Activated T-cell treated with anti-CD3 and anti-CD28 coated beads, Interleukin-2, amount 50 U/mL, for 48 hours (primary cell): Measurements from ENCODE around the gene NADK2.
A peak's percentile ranks its signal among the peaks of the same experiment; 100 is the strongest.

ENCODE experiments used
- DNase-seq, 2 experiments: peaks; one replicate each; pipeline ENCODE4 v3.0.0-alpha.2; 2020

NADK2 gene

DNA sequence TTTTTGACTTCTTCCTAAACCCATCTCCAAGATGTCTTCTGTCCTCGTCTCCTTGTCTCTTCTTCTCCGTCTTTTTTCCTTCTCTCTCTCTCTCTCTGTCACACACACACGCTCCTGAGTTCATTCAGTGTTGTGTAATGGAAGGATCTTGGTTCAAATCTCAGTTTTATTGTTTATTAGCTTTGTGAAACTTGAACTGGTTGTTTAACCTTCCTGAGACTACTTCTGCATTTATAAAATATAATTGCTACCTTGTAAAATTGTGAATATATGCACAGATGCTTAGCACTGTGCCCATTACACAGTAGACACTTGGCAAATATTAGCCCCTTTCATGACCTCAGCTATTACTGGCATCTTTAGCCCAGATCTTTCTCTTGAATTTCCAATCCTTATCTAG lies 2.4 kb upstream of the NADK2 start:
- no peak for DNase-seq

DNA sequence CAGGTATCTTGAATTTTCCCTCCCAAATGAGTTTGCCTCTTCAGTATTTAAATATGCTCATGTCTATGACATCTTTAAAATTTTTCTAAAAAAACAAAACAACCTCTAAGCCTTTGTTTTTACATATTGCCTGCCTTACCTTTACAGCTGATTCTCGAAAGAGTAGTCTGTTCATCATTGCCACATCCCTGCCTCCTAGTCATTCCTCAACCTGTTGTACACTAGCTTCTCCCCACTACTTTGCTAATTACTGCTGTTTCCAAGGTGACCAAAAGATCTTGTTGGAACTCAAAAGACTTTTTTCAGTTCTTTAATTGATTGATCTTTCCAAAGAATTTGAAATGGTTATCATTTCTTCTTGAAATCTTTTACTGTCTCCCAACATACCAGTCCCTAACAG lies 1.9 kb upstream of the NADK2 start:
- no peak for DNase-seq

DNA sequence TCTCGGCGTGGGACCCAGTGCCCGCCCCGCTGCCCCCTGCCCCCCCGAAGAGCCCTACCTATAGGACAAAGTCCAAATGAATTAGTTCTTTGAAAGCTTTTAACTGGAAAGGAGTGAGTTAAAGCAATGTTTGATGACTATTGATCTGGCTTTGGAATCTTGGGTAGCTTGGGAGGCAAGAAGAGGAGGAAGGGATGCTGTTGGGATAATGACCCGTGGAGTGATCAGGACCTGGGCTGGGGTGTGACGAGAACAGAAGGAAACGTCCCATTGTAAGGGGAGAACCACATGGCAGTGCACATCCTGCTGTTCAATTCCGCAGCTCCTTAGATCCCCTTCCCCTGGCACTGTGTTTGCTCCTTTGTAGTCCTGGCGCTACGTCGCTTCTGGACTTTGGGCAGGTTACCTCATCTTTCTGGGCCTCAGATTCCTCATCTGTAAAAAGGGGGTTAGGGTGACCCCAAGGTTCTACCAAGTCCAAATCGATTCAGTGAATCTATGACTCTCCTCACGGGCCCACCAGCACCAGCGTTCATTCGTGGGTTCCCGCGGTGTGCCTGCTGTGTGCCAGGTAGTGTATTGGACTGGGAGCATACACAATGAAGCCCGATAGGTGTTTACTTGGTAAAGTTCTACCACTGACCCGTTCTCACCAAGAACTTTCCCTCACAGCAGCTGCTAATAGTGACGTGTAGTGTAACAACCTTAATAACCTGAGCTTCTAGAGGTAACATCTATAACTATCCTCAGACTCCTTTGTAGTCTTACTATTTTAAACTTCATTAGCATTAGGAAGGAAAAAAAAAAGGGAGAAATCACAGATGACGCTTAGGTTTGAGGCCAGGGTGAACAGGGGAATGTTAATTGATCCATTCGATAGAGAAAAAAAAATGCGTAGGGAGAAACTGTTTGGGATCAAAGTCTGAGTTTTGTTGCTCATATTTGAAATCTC lies 1.1 kb upstream of the NADK2 start:
- DNase-seq: peak in 1 of 2 experiments; percentile 44

GRCh38 chr5:36240779-36241630 lies 720 bp downstream of the NADK2 start:
- peak; percentile 60 to 61 for DNase-seq

DNA sequence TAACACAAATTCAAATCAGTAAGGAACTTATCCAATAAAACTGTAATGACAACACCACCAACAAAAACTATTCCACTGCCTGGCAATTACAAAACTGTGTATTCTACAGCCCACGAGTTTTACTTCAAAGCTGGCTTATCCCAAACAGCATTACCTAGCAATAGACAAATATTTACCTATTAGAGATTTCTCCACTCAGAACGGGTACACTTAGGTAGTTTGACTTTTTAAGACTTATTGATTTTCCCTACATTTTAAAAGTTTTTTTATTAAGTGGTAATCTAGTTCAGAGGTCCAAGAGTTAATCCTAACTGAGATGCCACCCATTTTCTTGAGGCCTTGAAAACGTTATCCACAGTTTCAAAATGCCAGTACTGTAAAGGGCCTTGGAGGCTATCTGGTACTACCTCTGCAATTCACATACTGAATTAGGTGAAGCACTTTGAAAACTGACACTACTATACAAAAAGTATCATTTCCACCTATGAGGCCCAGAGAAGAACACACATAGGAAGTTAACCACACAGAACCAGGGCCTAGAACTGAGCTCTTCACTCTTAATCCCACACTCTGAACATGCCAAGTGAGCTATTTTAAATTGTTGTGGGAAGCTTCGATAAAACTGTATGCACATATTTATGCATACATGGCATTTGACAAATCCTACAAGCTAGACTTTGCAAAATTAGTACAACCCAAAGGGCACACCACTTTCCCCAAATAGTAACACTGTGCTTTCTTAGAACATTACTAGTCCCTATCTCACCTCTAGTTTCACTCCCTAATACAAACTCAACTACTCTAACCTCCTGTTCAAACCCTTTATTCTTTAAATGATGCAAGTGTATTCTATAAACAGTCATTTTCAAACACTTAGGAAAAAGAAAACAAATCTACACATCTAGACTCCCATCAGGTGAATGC lies 2.1 kb downstream of the NADK2 start:
- DNase-seq: no peak

DNA sequence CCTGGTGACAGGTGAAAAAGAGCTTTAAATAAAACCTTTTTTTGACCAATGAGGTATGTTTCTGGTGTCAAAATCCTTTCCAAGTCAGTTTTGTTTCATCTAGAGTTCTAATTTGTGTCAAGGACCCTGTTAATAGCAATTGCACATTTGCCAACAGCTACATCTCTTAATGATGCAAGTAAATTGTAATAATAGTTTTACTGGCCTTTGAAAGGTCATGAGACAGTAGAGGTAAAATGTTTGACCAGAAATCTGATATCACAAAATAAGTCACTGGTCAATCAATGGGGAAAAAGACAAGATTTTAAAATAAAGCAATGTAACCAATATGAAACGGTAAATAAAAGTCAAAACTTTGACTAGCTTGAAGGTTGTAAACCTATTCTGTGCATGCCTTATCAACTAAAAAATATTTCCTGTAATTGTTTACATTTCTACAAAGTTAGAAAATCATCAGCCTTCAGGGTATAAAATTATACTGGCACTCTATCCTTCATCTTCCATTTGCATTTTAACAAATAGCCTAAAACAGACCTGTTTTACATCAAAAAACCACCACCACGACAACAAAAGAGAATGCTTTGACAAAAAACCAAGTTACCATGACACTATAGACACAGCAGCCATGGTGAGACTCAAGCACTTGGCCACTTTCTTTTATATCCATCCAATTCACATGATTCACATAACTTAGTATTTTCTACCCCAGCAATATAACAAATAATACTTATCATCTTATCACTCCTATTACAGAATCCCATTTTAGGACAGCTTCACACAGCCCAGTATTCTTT lies 3.0 kb downstream of the NADK2 start:
- no peak for DNase-seq

DNA sequence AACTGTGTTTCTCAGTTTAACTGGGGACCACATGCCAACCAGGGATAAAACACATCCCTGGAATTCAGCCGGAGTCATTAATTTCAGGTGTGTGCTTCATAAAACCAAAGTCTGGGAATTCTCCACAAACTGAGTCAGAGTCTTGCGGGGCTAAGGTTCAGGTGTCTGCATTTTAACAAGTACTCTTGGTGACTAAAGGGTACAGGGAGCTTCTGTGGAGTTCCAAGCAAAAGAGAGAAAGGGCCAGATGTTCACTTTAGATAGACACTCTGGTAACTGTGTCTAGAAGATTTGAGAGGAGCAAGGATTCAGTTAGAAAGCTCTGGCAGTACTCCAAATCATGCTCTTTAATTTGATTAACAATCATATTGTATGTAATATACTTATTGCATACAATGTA lies 4.0 kb downstream of the NADK2 start:
- no peak for DNase-seq

- no peak for DNase-seq
These were observed 4.9 kb downstream of the NADK2 start for GRCh38 chr5:36236801-36237200.

DNA sequence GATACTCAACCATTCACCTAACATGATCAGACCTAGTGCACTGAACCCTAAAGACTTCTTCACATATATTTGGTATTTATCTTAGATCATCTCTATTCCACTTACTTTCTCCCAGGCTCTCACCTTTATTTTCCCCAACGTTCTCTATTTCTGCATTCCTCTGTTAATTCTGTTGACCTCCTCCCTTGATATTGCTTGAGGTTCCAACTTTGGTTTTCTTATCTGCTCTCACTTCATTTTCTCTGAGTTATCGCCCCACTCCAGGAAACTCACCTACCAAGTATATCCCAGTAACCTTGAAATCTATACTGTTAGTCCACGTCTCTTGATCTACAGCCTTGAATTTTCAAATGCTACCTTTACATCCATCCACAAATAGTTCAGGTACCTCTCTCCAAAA lies 9.2 kb downstream of the NADK2 start:
- DNase-seq: no peak

- DNase-seq: no peak
These were observed 11.5 kb downstream of the NADK2 start for GRCh38 chr5:36230151-36230790.

DNA sequence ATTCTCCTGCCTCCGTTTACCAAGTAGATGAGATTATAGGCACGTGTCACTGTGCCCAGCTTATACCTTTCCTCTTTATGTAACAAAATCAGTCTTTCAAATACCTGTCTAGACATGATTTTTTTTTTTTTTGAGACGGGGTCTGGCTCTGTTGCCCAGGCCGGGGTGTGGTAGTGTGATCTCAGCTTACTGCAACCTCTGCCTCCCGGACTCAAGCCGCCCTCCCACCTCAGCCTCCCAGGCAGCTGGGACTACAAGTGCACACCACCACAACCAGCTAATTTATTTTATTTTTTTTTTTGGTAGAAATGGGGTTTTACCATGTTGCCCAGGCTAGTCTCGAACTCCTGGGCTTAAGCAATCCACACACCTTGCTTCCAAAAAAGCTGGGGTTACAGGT lies 13.2 kb downstream of the NADK2 start:
- DNase-seq: no peak

DNA sequence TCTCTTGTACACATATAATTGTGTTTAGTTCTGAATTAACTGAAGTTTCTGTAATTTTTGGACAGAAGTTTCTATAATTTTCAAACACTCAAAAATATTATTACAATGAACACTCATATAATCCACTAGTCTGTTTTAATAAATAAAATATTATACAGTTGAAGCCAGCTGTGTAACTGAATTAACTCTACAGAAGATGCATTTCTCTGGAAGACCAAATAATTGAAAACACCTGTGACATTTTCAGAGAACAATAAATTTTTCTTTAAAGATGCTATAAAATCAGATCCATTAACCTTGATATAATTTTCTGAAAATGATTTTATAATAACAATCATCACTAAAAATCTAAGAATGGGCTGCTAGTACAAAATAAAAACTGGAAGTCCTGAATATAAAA lies 14.7 kb downstream of the NADK2 start:
- DNase-seq: no peak

DNA sequence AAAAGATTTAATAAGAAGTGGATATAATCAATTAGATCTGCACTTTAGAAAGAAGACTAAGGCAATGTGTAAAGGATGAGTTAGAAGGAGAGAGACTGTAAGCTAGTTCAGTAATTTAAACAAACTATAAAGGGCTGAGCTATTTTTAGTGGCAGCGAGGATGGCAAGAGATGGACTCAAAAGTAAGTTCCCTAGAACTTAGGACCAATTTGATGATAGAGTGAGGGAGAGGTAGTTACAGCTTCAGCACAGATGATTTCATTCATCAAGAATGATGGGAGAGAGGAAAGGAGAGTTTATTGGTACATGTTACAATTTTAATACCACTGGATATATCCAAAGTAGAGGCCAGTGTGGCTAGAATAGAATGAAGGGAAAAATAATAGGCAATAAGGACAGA lies 19.1 kb downstream of the NADK2 start:
- DNase-seq: no peak

DNA sequence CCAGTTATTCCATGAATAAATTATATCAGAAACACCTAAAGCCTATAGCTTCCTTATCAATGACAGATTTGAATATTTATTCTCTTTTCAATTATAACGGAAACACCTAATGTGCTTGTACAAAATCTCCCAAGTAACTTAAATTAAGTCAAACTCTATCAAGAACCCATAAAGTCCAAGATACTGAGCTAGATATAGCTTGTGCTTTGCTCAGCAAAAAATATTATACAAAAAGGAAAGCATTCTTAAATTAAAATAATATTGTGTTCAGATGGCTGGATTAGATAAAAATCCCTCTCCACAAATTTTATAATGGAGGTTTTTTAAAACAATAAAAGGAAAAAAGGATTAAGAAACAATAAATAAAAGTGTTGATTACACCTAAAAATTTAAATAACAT lies 23.7 kb downstream of the NADK2 start:
- no peak for DNase-seq

- DNase-seq: no peak
These were observed 24.2 kb downstream of the NADK2 start for GRCh38 chr5:36217567-36217966.

DNA sequence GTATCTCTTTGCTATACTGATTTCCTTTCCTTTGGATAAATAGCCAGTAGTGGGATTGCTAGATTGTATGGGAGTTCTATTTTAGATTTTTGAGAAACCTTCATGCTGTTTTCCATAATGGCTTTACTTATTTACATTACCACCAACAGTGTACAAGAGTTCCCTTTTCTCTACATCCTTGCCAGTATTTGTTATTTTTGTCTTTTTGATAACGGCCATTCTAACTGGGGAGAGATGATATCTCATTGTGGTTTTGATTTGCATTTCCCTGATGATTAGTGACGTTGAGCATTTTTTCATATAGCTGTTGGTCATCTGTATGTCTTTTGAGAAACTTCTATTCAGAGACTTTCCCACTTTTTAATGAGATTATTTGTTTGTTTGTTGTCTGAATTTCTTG lies 25.8 kb downstream of the NADK2 start:
- DNase-seq: no peak

DNA sequence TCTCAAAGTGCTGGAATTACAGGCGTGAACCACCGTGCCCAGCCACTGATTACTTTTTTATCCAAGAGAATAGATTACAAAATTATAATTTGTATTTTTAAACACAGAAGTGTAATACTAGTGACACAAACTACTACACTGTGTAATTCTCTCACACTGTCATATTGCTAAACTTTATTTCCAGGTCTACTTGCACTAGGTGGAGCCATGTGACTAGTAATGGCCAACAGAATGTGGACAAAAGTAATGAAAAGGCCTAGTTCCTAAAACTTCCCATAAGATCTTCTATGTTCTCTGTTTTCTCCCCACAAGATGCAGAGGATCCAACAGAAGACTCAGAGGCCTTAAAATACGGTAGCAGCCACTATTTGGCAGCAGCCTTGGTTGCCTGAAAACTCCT lies 27.3 kb downstream of the NADK2 start:
- no peak for DNase-seq

- no peak for DNase-seq
These were observed 32.1 kb downstream of the NADK2 start for GRCh38 chr5:36209664-36210063.

DNA sequence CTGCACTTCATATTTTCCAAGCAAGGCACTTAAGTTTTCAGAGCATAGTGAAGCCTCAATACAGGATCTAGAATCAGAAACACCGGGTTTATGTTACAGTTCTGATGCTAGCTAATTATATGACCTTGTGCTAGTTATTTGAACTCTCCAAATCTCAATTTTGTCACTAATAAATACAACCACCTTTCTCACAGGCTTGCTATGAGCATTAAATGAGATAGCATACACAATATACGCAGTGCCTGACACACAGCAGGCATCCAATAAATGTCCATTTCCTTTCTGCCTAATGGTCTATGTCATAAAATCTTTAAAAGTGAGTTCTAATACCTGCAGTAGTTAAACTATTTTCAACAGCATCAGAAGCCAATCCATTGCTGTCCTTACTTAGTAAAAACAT lies 32.9 kb downstream of the NADK2 start:
- no peak for DNase-seq

GRCh38 chr5:36206913-36207312 lies 34.8 kb downstream of the NADK2 start:
- DNase-seq: no peak

- no peak for DNase-seq
These were observed 36.4 kb downstream of the NADK2 start for GRCh38 chr5:36205329-36205728.
